Kidney epithelial cell (primary cell): ENCODE measurements around the gene SLC6A11. TPM values are rescaled to one million over a fixed set of nuclear protein-coding genes. Genes with fewer than 3 reads are reported as not detected.

Source experiments
- DNase-seq: peaks from one replicate; pipeline ENCODE4 v3.0.0-alpha.2; 2010; ENCODE audit warnings: low read depth
- H3K27me3 ChIP-seq: 2 replicates; pipeline ENCODE4 v1.6.0; 2011; ENCODE audit warnings: low read length; ENCODE audit not compliant: control insufficient read depth, insufficient read depth
- H3K36me3 ChIP-seq: 2 replicates; pipeline ENCODE4 v1.5.1; 2011; ENCODE audit warnings: low read length; ENCODE audit not compliant: control insufficient read depth, insufficient read depth
- H3K4me3 ChIP-seq: 2 replicates; pipeline ENCODE4 v1.5.1; 2011; ENCODE audit warnings: low read depth, mild to moderate bottlenecking, control low read depth, low read length
- total RNA-seq: library from RNA; depleted of rRNA; stranded (reverse); fragments of >200 nt; gene quantifications from 2 replicates; pipeline ENCODE4 v1.2.3, GENCODE V29; 2015
- TF ChIP-seq, protein P1 (sequence below): IDR thresholded peaks from 2 replicates; pipeline ENCODE4 v1.5.1; 2011; ENCODE audit warnings: mild to moderate bottlenecking, moderate library complexity, low read length, control low read depth, inconsistent platforms; ENCODE audit not compliant: insufficient read depth, poor library complexity, severe bottlenecking

SLC6A11 gene
- total RNA-seq, 1 donor from 2014 or later = 0.04 TPM

DNA sequence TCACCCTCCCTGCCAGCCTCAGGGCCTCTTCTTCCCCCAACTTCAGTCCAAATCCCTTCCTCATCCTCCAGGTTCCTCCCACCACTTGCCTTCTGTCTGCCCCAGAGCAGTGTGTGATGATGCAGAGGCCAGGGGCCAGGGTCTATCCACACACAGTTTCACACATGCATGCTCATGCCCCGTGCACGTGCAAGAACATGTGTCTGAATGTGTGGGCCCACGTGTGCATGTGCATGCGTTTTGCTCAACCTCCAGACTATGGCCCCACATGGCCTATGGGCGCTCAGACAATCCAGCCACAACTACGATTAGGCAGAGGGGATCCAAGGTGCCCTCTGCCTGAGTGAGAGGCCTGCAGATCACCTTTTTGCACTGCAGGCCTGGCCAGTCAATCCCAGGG is 144.2 kb downstream of the SLC6A11 start:
- H3K36me3 ChIP-seq = no peaks in the 10 kb centered on the region
- no peak overlapping the region for H3K4me3 ChIP-seq
- H3K27me3 ChIP-seq = peaks cover 8% of the 10 kb centered on the region
- TF ChIP-seq, protein P1, sequence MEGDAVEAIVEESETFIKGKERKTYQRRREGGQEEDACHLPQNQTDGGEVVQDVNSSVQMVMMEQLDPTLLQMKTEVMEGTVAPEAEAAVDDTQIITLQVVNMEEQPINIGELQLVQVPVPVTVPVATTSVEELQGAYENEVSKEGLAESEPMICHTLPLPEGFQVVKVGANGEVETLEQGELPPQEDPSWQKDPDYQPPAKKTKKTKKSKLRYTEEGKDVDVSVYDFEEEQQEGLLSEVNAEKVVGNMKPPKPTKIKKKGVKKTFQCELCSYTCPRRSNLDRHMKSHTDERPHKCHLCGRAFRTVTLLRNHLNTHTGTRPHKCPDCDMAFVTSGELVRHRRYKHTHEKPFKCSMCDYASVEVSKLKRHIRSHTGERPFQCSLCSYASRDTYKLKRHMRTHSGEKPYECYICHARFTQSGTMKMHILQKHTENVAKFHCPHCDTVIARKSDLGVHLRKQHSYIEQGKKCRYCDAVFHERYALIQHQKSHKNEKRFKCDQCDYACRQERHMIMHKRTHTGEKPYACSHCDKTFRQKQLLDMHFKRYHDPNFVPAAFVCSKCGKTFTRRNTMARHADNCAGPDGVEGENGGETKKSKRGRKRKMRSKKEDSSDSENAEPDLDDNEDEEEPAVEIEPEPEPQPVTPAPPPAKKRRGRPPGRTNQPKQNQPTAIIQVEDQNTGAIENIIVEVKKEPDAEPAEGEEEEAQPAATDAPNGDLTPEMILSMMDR = no peak
- no peak for DNase-seq

DNA sequence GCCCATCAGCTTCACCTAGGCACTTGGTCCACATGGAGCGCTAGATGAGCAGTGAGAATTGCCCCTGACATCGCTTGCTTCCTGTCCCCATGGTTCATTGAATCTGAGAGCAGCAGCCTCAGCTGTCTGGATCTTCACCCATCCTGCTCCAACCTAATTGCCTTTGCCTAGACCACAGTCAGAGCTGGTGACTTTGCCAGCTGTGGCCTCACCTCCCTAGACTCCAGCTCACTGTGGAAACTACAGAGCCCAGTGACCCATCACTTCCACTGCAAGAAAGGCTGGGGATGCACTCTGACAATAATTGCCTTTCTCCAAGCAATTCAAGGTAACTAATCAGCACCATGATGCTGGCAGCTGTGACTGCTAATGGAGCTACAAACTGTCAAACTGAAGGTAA is 145.9 kb downstream of the SLC6A11 start:
- H3K27me3 ChIP-seq = peaks cover 4% of the 10 kb centered on the region
- H3K4me3 ChIP-seq = no peak overlapping the region
- TF ChIP-seq, protein P1 = no peak
- no peak for DNase-seq
- H3K36me3 ChIP-seq = no peaks in the 10 kb centered on the region

DNA sequence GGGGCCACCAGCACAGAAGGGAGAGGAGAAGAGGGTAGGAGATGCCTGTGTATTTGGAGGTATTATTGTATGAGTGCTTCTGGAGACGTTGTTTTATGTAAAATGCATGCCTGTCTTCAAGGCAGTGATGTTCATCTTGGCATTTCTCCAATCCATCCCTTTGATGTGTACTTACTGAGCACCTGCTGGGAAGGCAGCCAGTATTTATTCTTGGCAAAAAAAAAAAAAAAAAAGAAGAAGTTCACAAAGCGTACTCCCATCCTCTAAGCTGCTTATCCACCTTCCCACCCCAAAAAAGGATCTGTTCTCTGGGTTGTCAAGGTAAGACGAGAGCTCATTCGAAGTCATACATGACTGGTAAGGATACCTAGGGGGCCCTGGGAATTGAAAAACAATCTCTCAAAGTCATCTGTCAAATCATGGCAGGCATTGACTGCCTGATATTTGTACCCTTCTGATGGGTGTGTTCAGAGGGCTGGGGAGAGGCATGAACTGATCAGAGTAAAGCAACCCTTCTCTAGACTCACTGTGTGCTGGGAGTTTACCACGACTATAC is 146.5 kb downstream of the SLC6A11 start:
- no peak for DNase-seq
- peaks cover 3% of the 10 kb centered on the region for H3K27me3 ChIP-seq
- no peak overlapping the region for H3K4me3 ChIP-seq
- H3K36me3 ChIP-seq = no peaks in the 10 kb centered on the region
- TF ChIP-seq, protein P1 = no peak

DNA sequence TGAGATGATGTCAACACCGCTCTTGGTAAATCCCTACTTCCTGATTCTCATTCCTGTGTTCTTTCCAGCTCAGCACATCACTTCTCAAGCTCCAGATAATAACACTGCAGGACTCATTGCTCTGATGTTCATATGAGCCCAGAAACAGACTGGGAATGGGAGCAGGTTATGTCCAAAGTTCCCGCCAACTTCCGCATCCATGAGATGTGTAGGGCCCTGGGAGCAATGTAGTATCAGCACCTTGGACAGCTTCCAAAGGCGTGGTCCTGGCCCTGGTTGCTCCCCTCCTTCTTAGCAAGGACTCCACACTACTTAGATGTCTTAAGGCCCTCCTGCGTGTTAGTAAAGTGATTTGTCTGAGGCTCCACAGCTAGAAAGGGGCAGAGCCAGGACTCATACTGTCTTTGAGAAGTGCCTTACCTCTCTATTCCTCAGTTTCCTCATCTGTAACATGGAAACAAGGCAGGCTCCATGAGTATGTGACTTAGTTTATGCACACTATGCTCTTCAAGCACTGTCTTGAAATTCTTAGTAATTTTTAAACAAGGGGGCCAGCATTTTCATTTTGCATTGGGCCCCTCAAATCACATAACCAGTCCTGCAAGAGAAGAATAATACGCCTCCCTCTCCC is 148.6 kb downstream of the SLC6A11 start:
- DNase-seq = no peak
- Histone ChIP-seq H3K27me3 (peaks cover 5% of the 10 kb centered on the region), H3K36me3 (no peaks in the 10 kb centered on the region), H3K4me3 (no peak overlapping the region)
- TF ChIP-seq, protein P1 = no peak

DNA sequence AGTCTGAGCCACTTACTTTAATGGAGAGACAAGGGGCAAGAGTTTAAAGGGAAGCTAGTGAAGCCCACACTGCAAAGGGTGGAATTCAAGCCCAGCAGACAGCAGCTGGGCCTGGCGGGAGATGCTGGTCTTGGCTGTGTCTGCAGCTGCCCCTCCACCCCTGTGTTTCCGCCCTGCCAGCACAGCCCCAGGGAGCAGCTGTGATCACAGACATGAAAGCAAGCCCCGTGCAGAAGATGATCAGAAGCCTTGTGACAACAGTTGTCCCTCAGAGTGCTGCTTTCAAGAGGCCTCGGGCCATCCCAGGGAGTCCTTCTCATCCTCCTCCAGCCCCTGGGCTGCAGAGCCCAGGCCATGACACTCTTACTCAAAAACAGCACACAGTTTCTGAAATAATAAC is 152.4 kb downstream of the SLC6A11 start:
- Histone ChIP-seq H3K36me3 (no peaks in the 10 kb centered on the region), H3K27me3 (peaks cover 10% of the 10 kb centered on the region), H3K4me3 (no peak overlapping the region)
- TF ChIP-seq, protein P1 = no peak
- DNase-seq = no peak
